Measurements from ENCODE around the gene DHX57. TPM values are rescaled to one million over a fixed set of nuclear protein-coding genes. Genes with fewer than 3 reads are reported as not detected.
"Not testable (repeated sequence)": the region's sequence is repeated elsewhere in the genome, so short reads cannot be mapped to it uniquely, and the experiment has no call there.

The DHX57 gene
- polyA plus RNA-seq, 6 donors from 2014 or later, result 7.2 to 13.2 (median 9.9) TPM

GRCh38 chr2:38808677-38809076 lies 67.1 kb downstream of the DHX57 start:
- Mint-ChIP-seq H3K4me3 (peak overlapping the region in 1 of 8 donors; percentile 29), H3K9me3 (no peaks in the 10 kb centered on the region), H3K36me3 (peaks cover 0 to 4% of the 10 kb centered on the region in 2 donors), H3K27me3 (no peaks in the 10 kb centered on the region), H3K4me1 (peaks cover 0 to 7% (median 2%) of the 10 kb centered on the region in 3 donors), H3K27ac (peak overlapping the region in 1 of 6 donors; percentile 57)
- ATAC-seq (ENCODE audit: low read depth in 2 of 2) (no peak), DNase-seq (no peak)

DNA sequence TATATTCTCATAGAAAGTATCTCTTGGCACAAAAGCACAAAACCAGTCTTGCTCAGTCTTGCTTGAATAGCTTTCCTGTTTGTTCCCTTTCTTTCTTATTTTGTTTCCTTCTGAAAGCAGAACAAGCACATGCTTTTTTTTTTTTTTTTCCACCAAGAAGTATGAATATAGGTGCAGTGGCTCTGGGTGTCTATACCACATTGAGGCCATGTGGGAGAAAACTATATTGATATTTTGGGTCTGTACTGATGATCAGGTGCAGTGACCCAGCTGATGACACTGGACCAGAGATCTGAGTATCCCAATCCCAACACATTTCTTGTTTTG lies 69.0 kb downstream of the DHX57 start:
- Mint-ChIP-seq H3K4me1 (peaks cover 0 to 7% (median 2%) of the 10 kb centered on the region in 3 donors), H3K4me3 (peak overlapping the region in 4 of 8 donors; percentile 18 to 65 (median 52)), H3K27ac (peak overlapping the region in 1 of 6 donors; percentile 87), H3K9me3 (no peaks in the 10 kb centered on the region), H3K36me3 (peaks cover 4 to 10% of the 10 kb centered on the region in 2 donors), H3K27me3 (no peaks in the 10 kb centered on the region)
- peak; percentile 62 to 75 for ATAC-seq (ENCODE audit: low read depth in 2 of 2)
- peak; percentile 12 for DNase-seq

GRCh38 chr2:38806015-38806732 lies 69.6 kb downstream of the DHX57 start:
- DNase-seq (peak; percentile 39), ATAC-seq (ENCODE audit: low read depth in 2 of 2) (peak; percentile 82 to 87)
- Mint-ChIP-seq H3K27ac (no peak overlapping the region), H3K4me1 (peaks cover 0 to 7% (median 2%) of the 10 kb centered on the region in 3 donors), H3K36me3 (peaks cover 0 to 10% of the 10 kb centered on the region in 2 donors), H3K4me3 (peak overlapping the region in 1 of 8 donors; percentile 30), H3K9me3 (no peaks in the 10 kb centered on the region), H3K27me3 (no peaks in the 10 kb centered on the region)

GRCh38 chr2:38797953-38798352 lies 77.8 kb downstream of the DHX57 start:
- no peaks in the 10 kb centered on the region for H3K4me1 Mint-ChIP-seq
- DNase-seq (no peak), ATAC-seq (ENCODE audit: low read depth in 2 of 2) (no peak)
- no peak overlapping the region for H3K27ac Mint-ChIP-seq
- peaks cover 0 to 12% of the 10 kb centered on the region in 2 donors for H3K36me3 Mint-ChIP-seq
- no peaks in the 10 kb centered on the region for H3K27me3 Mint-ChIP-seq
- no peaks in the 10 kb centered on the region for H3K9me3 Mint-ChIP-seq
- H3K4me3 Mint-ChIP-seq, result no peak overlapping the region

DNA sequence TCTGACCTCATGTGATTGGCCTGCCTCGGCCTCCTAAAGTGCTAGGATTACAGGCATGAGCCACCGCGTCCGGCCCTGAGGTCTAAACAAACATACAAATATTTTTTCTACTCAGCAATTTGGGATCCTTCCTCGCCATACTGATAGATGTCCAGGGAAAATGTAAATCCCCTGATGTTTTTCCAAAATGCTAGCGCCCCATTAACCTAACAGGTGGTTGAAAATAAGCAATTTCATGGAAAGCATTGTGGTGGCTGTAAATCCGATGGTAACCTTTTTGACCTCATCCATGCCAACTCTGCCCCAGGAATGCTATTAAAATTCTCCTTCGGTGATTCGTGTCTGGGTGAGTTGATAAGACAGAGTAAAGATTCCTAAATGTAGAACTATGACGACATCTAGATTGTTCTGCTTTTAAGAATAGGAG lies 78.5 kb downstream of the DHX57 start:
- DNase-seq (no peak), ATAC-seq (ENCODE audit: low read depth in 2 of 2) (no peak)
- no peaks in the 10 kb centered on the region for H3K27me3 Mint-ChIP-seq
- no peak overlapping the region for H3K4me3 Mint-ChIP-seq
- peaks cover 0 to 7% of the 10 kb centered on the region in 2 donors for H3K36me3 Mint-ChIP-seq
- no peaks in the 10 kb centered on the region for H3K4me1 Mint-ChIP-seq
- no peaks in the 10 kb centered on the region for H3K9me3 Mint-ChIP-seq
- no peak overlapping the region for H3K27ac Mint-ChIP-seq

- not testable (repeated sequence) for H3K27me3 Mint-ChIP-seq; H3K4me1 Mint-ChIP-seq; ATAC-seq (ENCODE audit: low read depth in 2 of 2); DNase-seq; H3K27ac Mint-ChIP-seq; H3K4me3 Mint-ChIP-seq; H3K36me3 Mint-ChIP-seq; H3K9me3 Mint-ChIP-seq
Measured at GRCh38 chr2:38795016-38795415, 80.7 kb downstream of the DHX57 start.

DNA sequence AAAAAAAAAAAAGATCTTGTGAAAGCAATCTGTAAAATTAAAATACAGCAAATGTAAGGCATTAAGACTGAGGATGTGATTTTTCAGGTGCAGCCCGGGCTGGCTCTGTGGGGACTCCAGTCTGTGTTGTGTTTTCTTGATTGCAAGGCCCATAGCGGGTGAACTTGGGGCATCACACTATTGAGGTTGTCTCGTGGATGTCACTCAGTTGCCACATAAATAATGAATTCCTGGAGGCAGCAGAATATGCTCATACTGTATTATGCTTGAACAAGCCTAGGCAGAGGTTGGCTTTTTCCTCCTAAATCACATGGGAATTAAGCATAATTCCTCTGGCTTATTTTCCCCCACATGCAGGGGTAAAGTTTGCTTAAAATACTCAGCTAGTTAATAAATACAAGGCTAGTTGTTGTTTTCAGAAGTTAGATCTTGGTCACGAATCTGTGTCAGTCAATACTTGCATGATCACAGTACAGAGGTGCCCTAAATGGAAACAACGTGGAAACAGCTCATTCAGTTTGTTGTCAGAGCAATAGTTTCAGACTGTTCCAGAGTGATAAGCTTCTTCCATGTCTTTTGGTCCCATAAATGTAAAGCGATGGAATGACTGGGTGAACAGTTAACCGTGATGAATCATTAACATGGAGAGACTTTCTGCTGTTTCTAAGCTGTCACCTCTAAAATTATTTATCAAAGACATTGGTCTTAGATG lies 81.3 kb downstream of the DHX57 start:
- Mint-ChIP-seq H3K36me3 (peaks cover 0 to 7% of the 10 kb centered on the region in 2 donors), H3K27ac (peak overlapping the region in 1 of 6 donors; percentile 39), H3K4me3 (no peak overlapping the region), H3K4me1 (peaks cover 0 to 7% (median 5%) of the 10 kb centered on the region in 3 donors), H3K9me3 (no peaks in the 10 kb centered on the region), H3K27me3 (no peaks in the 10 kb centered on the region)
- no peak for ATAC-seq (ENCODE audit: low read depth in 2 of 2)
- DNase-seq, result no peak

- H3K4me1 Mint-ChIP-seq, result peaks cover 0 to 7% (median 5%) of the 10 kb centered on the region in 3 donors
- H3K27me3 Mint-ChIP-seq, result no peaks in the 10 kb centered on the region
- peaks cover 0 to 7% of the 10 kb centered on the region in 2 donors for H3K36me3 Mint-ChIP-seq
- H3K4me3 Mint-ChIP-seq, result no peak overlapping the region
- no peaks in the 10 kb centered on the region for H3K9me3 Mint-ChIP-seq
- no peak for ATAC-seq (ENCODE audit: low read depth in 2 of 2)
- no peak for DNase-seq
- peak overlapping the region in 1 of 6 donors; percentile 86 for H3K27ac Mint-ChIP-seq
Measured at GRCh38 chr2:38793511-38793910, 82.2 kb downstream of the DHX57 start.

- DNase-seq, result no peak
- peaks cover 0 to 7% (median 5%) of the 10 kb centered on the region in 3 donors for H3K4me1 Mint-ChIP-seq
- peak overlapping the region in 1 of 6 donors; percentile 16 for H3K27ac Mint-ChIP-seq
- no peaks in the 10 kb centered on the region for H3K9me3 Mint-ChIP-seq
- H3K27me3 Mint-ChIP-seq, result no peaks in the 10 kb centered on the region
- no peak overlapping the region for H3K4me3 Mint-ChIP-seq
- peaks cover 0 to 7% of the 10 kb centered on the region in 2 donors for H3K36me3 Mint-ChIP-seq
- ATAC-seq (ENCODE audit: low read depth in 2 of 2), result no peak
Measured at GRCh38 chr2:38792751-38793150, 83.0 kb downstream of the DHX57 start.

- not testable (repeated sequence) for H3K27me3 Mint-ChIP-seq; DNase-seq; H3K4me1 Mint-ChIP-seq; H3K4me3 Mint-ChIP-seq; H3K36me3 Mint-ChIP-seq; H3K9me3 Mint-ChIP-seq; ATAC-seq (ENCODE audit: low read depth in 2 of 2)
- peak overlapping the region in 1 of 6 donors; percentile 15 for H3K27ac Mint-ChIP-seq
Measured at GRCh38 chr2:38792321-38792720, 83.4 kb downstream of the DHX57 start.

- no peaks in the 10 kb centered on the region for H3K36me3 Mint-ChIP-seq
- no peak overlapping the region for H3K4me3 Mint-ChIP-seq
- peaks cover 0 to 7% (median 5%) of the 10 kb centered on the region in 3 donors for H3K4me1 Mint-ChIP-seq
- no peaks in the 10 kb centered on the region for H3K9me3 Mint-ChIP-seq
- H3K27ac Mint-ChIP-seq, result peak overlapping the region in 1 of 6 donors; percentile 44
- DNase-seq (peak; percentile 23), ATAC-seq (ENCODE audit: low read depth in 2 of 2) (peak; percentile 75 to 81)
- H3K27me3 Mint-ChIP-seq, result no peaks in the 10 kb centered on the region
Measured at GRCh38 chr2:38791744-38792143, 84.0 kb downstream of the DHX57 start.

DNA sequence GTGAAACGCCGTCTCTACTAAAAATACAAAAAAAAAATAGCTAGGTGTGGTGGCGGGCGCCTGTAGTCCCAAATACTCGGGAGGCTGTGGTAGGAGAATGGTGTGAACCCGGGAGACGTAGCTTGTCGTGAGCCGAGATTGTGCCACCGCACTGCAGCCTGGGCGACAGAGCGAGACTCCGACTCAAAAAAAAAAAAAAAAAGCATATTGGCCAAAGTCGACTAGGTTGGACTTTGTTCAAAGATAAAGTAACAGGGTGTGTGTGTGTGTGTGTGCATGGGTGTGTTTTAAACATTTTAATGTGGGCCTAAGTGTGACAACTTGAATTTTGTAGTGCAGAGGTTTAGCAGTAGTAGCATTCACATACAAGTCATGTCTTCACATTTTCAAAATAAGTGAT lies 86.0 kb downstream of the DHX57 start:
- no peak overlapping the region for H3K27ac Mint-ChIP-seq

GRCh38 chr2:38788306-38788705 lies 87.4 kb downstream of the DHX57 start:
- no peak overlapping the region for H3K4me3 Mint-ChIP-seq
- peaks cover 0 to 7% (median 5%) of the 10 kb centered on the region in 3 donors for H3K4me1 Mint-ChIP-seq
- no peak for DNase-seq
- H3K27me3 Mint-ChIP-seq, result no peaks in the 10 kb centered on the region
- no peaks in the 10 kb centered on the region for H3K9me3 Mint-ChIP-seq
- no peak for ATAC-seq (ENCODE audit: low read depth in 2 of 2)
- H3K27ac Mint-ChIP-seq, result no peak overlapping the region
- H3K36me3 Mint-ChIP-seq, result no peaks in the 10 kb centered on the region

More for the DNA sequence above, 86.0 kb downstream of the DHX57 start:
- Mint-ChIP-seq H3K4me3 (no peak overlapping the region), H3K36me3 (no peaks in the 10 kb centered on the region), H3K4me1 (peaks cover 0 to 7% (median 5%) of the 10 kb centered on the region in 3 donors), H3K9me3 (no peaks in the 10 kb centered on the region), H3K27me3 (no peaks in the 10 kb centered on the region)
- ATAC-seq (ENCODE audit: low read depth in 2 of 2), result no peak
- DNase-seq, result no peak

DNA sequence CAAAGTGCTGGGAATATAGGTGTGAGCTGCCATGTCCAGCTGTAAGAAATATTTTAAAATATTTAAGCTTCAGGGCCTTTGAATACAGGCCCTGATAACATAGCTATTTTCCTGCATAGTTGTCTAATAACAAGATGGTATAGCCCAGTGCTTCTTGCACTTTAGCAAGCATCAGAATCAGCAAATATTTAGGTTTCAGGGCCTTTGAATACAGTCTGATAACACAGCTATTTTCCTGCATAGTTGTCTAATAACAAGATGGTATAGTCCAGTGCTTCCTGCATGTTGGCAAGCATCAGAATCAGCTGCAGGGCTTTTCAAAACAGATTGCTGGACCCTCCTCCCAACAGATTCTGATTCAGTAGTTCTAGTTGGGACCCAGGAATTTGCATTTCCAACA lies 92.1 kb downstream of the DHX57 start:
- Mint-ChIP-seq H3K4me3 (no peak overlapping the region), H3K27ac (peak overlapping the region in 1 of 6 donors; percentile 69), H3K36me3 (peaks cover 8 to 12% of the 10 kb centered on the region in 2 donors), H3K9me3 (no peaks in the 10 kb centered on the region), H3K4me1 (peaks cover 3 to 10% (median 6%) of the 10 kb centered on the region in 3 donors), H3K27me3 (no peaks in the 10 kb centered on the region)
- ATAC-seq (ENCODE audit: low read depth in 2 of 2) (no peak), DNase-seq (no peak)

Measured in naive B cell (primary cell).